NB4 (cell line): ENCODE measurements around the gene UPK1B.

ENCODE experiments used
- MYC ChIP-seq: IDR thresholded peaks from 2 replicates; pipeline ENCODE4 v1.6.1; 2011; ENCODE audit warnings: low read depth, low read length
- TF ChIP-seq, protein P1 (sequence below): IDR thresholded peaks from one replicate; pipeline ENCODE4 v1.5.1; 2012; ENCODE audit warnings: low read depth, low read length

GRCh38 chr3:119194237-119195150, 21.1 kb downstream of the UPK1B start:
- TF ChIP-seq, protein P1, sequence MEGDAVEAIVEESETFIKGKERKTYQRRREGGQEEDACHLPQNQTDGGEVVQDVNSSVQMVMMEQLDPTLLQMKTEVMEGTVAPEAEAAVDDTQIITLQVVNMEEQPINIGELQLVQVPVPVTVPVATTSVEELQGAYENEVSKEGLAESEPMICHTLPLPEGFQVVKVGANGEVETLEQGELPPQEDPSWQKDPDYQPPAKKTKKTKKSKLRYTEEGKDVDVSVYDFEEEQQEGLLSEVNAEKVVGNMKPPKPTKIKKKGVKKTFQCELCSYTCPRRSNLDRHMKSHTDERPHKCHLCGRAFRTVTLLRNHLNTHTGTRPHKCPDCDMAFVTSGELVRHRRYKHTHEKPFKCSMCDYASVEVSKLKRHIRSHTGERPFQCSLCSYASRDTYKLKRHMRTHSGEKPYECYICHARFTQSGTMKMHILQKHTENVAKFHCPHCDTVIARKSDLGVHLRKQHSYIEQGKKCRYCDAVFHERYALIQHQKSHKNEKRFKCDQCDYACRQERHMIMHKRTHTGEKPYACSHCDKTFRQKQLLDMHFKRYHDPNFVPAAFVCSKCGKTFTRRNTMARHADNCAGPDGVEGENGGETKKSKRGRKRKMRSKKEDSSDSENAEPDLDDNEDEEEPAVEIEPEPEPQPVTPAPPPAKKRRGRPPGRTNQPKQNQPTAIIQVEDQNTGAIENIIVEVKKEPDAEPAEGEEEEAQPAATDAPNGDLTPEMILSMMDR = no peak
- TF ChIP-seq MYC = no peak
